Keratinocyte (primary cell): ENCODE measurements around the gene UMAD1. TPM values are rescaled to one million over a fixed set of nuclear protein-coding genes. Genes with fewer than 3 reads are reported as not detected.

ENCODE experiments used
- DNase-seq: peaks from one replicate; pipeline ENCODE4 v3.0.0-alpha.2; 2011; ENCODE audit warnings: low read depth, missing footprints, low spot score
- FAIRE-seq: peaks from 2 replicates; lab custom pipeline; 2011; peaks lifted over from hg19 to GRCh38; lab: Jason Lieb, UNC
- H2AFZ ChIP-seq: 2 replicates; pipeline ENCODE4 v1.6.0; 2012; ENCODE audit warnings: low read length, control low read depth, inconsistent platforms; ENCODE audit not compliant: control insufficient read depth
- H3K27ac ChIP-seq: 2 replicates; pipeline ENCODE4 v1.5.1; 2011; ENCODE audit warnings: low read length; ENCODE audit not compliant: control insufficient read depth, insufficient read depth
- H3K27me3 ChIP-seq: 3 replicates; pipeline ENCODE4 v1.6.0; 2011; ENCODE audit warnings: low read length; ENCODE audit not compliant: control insufficient read depth, insufficient read depth; ENCODE audit errors: extremely low read depth
- H3K36me3 ChIP-seq, 2 experiments: 2 replicates in 1 of 2; 3 replicates in 1 of 2; pipeline ENCODE4 v1.5.1; 2011; ENCODE audit warnings: low read length in 2 of 2, mild to moderate bottlenecking in 1 of 2; ENCODE audit not compliant: control insufficient read depth in 2 of 2, insufficient read depth in 2 of 2; ENCODE audit errors: extremely low read depth in 1 of 2
- H3K4me1 ChIP-seq: 3 replicates; pipeline ENCODE4 v1.5.1; 2011; ENCODE audit warnings: low read length; ENCODE audit not compliant: control insufficient read depth, insufficient read depth; ENCODE audit errors: extremely low read depth
- H3K4me2 ChIP-seq: 3 replicates; pipeline ENCODE4 v1.6.0; 2011; ENCODE audit warnings: low read depth, low read length; ENCODE audit not compliant: control insufficient read depth, insufficient read depth; ENCODE audit errors: extremely low read depth
- H3K4me3 ChIP-seq, 3 experiments: fragments of 200-600 bp in 1 of 3; sonication (generic) in 1 of 3; 2 replicates in 2 of 3; 3 replicates in 1 of 3; pipeline ENCODE4 v1.5.1; 2011 to 2016; ENCODE audit warnings: low read length in 3 of 3, mild to moderate bottlenecking in 3 of 3, control low read depth in 2 of 3, inconsistent platforms in 1 of 3, low read depth in 1 of 3, mixed read lengths in 1 of 3, mixed run types in 1 of 3, moderate library complexity in 1 of 3; ENCODE audit not compliant: control insufficient read depth in 2 of 3, insufficient read depth in 2 of 3; ENCODE audit errors: extremely low read depth in 1 of 3
- H3K79me2 ChIP-seq: 2 replicates; pipeline ENCODE4 v1.6.0; 2012; ENCODE audit warnings: low read length; ENCODE audit not compliant: control insufficient read depth, insufficient read depth
- H3K9ac ChIP-seq: 3 replicates; pipeline ENCODE4 v1.6.0; 2011; ENCODE audit warnings: low read length; ENCODE audit not compliant: control insufficient read depth, insufficient read depth; ENCODE audit errors: extremely low read depth
- H3K9me1 ChIP-seq: 3 replicates; pipeline ENCODE4 v1.6.0; 2011; ENCODE audit warnings: low read length; ENCODE audit not compliant: control insufficient read depth, insufficient read depth; ENCODE audit errors: extremely low read depth
- H3K9me3 ChIP-seq: 2 replicates; pipeline ENCODE4 v1.5.1; 2012; ENCODE audit warnings: low read depth, low read length; ENCODE audit not compliant: control insufficient read depth
- H4K20me1 ChIP-seq: 3 replicates; pipeline ENCODE4 v1.6.0; 2011; ENCODE audit warnings: low read length; ENCODE audit not compliant: control insufficient read depth, insufficient read depth; ENCODE audit errors: extremely low read depth
- CTCF ChIP-seq, 3 experiments: IDR thresholded peaks in 1 of 3; conservative IDR thresholded peaks in 1 of 3; optimal IDR thresholded peaks in 1 of 3; 2 replicates in 2 of 3; 3 replicates in 1 of 3; pipeline versions ENCODE3 to v1.5.1; 2011; ENCODE audit warnings: low read length in 3 of 3, mild to moderate bottlenecking in 3 of 3, moderate library complexity in 2 of 3, control low read depth in 1 of 3, inconsistent platforms in 1 of 3; ENCODE audit not compliant: insufficient read depth in 2 of 3; ENCODE audit errors: extremely low read depth in 1 of 3
- EZH2 ChIP-seq: IDR thresholded peaks from one replicate; pipeline ENCODE4 v1.6.1; 2012; ENCODE audit warnings: inconsistent platforms, mild to moderate bottlenecking, low read length, moderate library complexity
- dilution Hi-C: fragments of 300-500 bp; cut with MboI; formaldehyde crosslinking; loops from one replicate; pipeline ENCODE4 v1.7.0; 2020; ENCODE audit warnings: low sequenced_read_pairs; ENCODE audit not compliant: extremely low pct_ligation_motif_present
- polyA plus RNA-seq, 5 experiments: library from polyadenylated mRNA; depleted of rRNA in 3 of 5; stranded (reverse) in 3 of 5; stranded (forward) in 1 of 5; unstranded in 1 of 5; fragments of >200 nt; gene quantifications; 1 replicate in 1 of 5; 2 replicates in 3 of 5; 3 replicates in 1 of 5; pipeline versions ENCODE4 v1.2.1 to v1.2.3, GENCODE V29; 2011 to 2012; ENCODE audit warnings: missing spikeins in 2 of 5, low read depth in 1 of 5, low replicate concordance in 1 of 5

UMAD1 gene
- polyA plus RNA-seq, 1 donor (not counting 4 experiments of a cell fraction or from before 2014, with no cell fraction given): 18.2 TPM

- DNase-seq (no peak), FAIRE-seq (no peak)
- Histone ChIP-seq H3K27me3 (no peaks in the 10 kb centered on the region), H2AFZ (no peak overlapping the region), H4K20me1 (no peaks in the 10 kb centered on the region), H3K4me1 (peaks cover 10% of the 10 kb centered on the region), H3K27ac (no peak overlapping the region), H3K36me3 (no peaks in the 10 kb centered on the region), H3K9me3 (no peaks in the 10 kb centered on the region), H3K4me2 (no peak overlapping the region), H3K79me2 (no peaks in the 10 kb centered on the region), H3K9me1 (no peaks in the 10 kb centered on the region), H3K4me3 (no peak overlapping the region), H3K9ac (no peak overlapping the region)
- no peak for TF ChIP-seq EZH2
- no peak for TF ChIP-seq CTCF (optimal IDR thresholded peaks at IDR 0.05 in 1 of 3, IDR thresholded peaks at IDR 0.05 in 1 of 3, conservative IDR thresholded peaks at IDR 0.05 in 1 of 3; ENCODE audit: extremely low read depth in 1 of 3, insufficient read depth in 2 of 3, low read length in 3 of 3)
- dilution Hi-C loops: no loop called here
Observed at GRCh38 chr7:7779888-7780287, 139.3 kb downstream of the UMAD1 start.

- Histone ChIP-seq H3K4me2 (no peak overlapping the region), H3K9me3 (no peaks in the 10 kb centered on the region), H3K27ac (no peak overlapping the region), H3K9ac (no peak overlapping the region), H4K20me1 (no peaks in the 10 kb centered on the region), H3K27me3 (no peaks in the 10 kb centered on the region), H2AFZ (no peak overlapping the region), H3K79me2 (no peaks in the 10 kb centered on the region), H3K36me3 (no peaks in the 10 kb centered on the region), H3K9me1 (no peaks in the 10 kb centered on the region), H3K4me1 (peaks cover 7% of the 10 kb centered on the region), H3K4me3 (no peak overlapping the region)
- FAIRE-seq (no peak), DNase-seq (no peak)
- dilution Hi-C loops: no loop called here
- TF ChIP-seq CTCF (optimal IDR thresholded peaks at IDR 0.05 in 1 of 3, IDR thresholded peaks at IDR 0.05 in 1 of 3, conservative IDR thresholded peaks at IDR 0.05 in 1 of 3; ENCODE audit: extremely low read depth in 1 of 3, insufficient read depth in 2 of 3, low read length in 3 of 3): no peak
- TF ChIP-seq EZH2: no peak
Observed at GRCh38 chr7:7783001-7783400, 142.4 kb downstream of the UMAD1 start.
